ENCODE results near the gene THAP10. TPM values are rescaled to one million over a fixed set of nuclear protein-coding genes. Genes with fewer than 3 reads are reported as not detected.

THAP10 gene
- total and polyA plus RNA-seq, 10 donors = 0.41 to 1.4 (median 0.78) TPM

DNA sequence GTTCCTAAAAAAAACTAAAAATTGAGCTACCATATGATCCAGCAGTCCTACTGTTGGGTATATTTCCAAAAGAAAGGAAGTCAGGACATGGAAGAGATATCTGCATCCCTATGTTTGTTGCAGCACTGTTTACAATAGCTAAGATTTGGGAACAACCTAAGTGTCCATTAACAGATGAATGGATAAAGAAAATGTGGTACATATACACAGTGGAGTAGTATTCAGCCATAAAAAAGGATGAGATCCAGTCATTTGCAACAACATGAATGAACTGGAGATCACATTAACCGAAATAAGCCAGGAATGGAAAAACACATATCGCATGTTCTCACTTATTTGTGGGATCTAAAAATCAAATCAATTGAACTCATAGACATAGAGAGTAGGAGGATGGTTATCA is 29.9 kb upstream of the THAP10 start:
- no peaks in the 10 kb centered on the region for H3K36me3 ChIP-seq
- DNase-seq = no peak
- H3K4me1 ChIP-seq = no peaks in the 10 kb centered on the region
- intact Hi-C loops (cut with DNase I; ENCODE audit: low total_unique reads) = no loop called here
- no peaks in the 10 kb centered on the region for H3K27me3 ChIP-seq (replicated peaks in 1 of 7)
- 91 to 99% (median 95%) methylated on average over 2 of the region's 2 CpGs for WGBS, 5 donors
- no peak for TF ChIP-seq POLR2A (IDR thresholded peaks at IDR 0.05)
- TF ChIP-seq, protein P1, sequence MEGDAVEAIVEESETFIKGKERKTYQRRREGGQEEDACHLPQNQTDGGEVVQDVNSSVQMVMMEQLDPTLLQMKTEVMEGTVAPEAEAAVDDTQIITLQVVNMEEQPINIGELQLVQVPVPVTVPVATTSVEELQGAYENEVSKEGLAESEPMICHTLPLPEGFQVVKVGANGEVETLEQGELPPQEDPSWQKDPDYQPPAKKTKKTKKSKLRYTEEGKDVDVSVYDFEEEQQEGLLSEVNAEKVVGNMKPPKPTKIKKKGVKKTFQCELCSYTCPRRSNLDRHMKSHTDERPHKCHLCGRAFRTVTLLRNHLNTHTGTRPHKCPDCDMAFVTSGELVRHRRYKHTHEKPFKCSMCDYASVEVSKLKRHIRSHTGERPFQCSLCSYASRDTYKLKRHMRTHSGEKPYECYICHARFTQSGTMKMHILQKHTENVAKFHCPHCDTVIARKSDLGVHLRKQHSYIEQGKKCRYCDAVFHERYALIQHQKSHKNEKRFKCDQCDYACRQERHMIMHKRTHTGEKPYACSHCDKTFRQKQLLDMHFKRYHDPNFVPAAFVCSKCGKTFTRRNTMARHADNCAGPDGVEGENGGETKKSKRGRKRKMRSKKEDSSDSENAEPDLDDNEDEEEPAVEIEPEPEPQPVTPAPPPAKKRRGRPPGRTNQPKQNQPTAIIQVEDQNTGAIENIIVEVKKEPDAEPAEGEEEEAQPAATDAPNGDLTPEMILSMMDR (IDR thresholded peaks at IDR 0.05 in 8 of 11, conservative IDR thresholded peaks at IDR 0.05 in 3 of 11) = no peak
- no peak overlapping the region for H3K4me3 ChIP-seq
- H3K9me3 ChIP-seq = peaks cover 0 to 10% (median 3%) of the 10 kb centered on the region in 8 donors
- H3K27ac ChIP-seq = no peak overlapping the region

DNA sequence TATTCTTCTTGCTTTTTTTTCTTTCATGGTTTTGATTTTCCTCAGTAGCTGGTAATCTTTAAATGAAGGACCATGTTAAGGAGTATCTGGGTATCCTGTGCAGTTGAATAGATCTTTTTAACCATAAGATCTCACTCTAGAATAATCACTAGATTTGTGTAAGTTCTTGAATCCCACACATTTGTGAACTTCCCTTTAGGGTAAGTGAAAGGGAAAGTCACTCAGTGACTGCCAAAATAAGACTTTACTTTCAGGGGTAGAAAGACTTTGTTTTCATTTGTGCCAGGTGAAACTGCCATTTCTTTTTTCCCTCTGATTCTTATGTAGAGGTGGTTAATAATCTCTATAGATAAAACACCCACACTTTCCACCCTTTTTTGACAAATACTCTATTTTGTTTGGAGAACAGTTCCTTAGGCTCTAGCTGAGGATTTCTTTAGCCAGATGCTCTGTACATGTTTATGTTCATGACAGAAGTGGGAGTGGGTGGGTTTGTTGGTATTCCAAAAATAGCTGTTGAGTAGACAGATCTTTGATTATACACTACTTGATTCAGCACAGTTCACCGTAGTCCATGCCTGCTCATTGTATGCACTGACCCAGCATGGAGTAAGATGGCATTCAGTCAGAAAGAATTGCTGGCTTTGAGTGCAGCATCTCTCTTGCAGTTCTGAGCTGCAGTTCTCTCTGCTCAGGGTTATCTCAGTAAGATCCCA is 28.9 kb upstream of the THAP10 start:
- Histone ChIP-seq H3K27me3 (replicated peaks in 1 of 7) (no peaks in the 10 kb centered on the region), H3K36me3 (no peaks in the 10 kb centered on the region), H3K27ac (no peak overlapping the region), H3K4me1 (no peaks in the 10 kb centered on the region), H3K9me3 (peaks cover 0 to 15% (median 4%) of the 10 kb centered on the region in 8 donors), H3K4me3 (no peak overlapping the region)
- 36 to 60% (median 51%) methylated on average over 1 of the region's 1 CpG for WGBS, 5 donors
- no peak for DNase-seq
- intact Hi-C loops (cut with DNase I; ENCODE audit: low total_unique reads) = no loop called here
- TF ChIP-seq, protein P1 (IDR thresholded peaks at IDR 0.05 in 8 of 11, conservative IDR thresholded peaks at IDR 0.05 in 3 of 11) = no peak
- TF ChIP-seq POLR2A (IDR thresholded peaks at IDR 0.05) = no peak
- TF ChIP-seq POLR2AphosphoS5 (IDR thresholded peaks at IDR 0.05) = no peak

DNA sequence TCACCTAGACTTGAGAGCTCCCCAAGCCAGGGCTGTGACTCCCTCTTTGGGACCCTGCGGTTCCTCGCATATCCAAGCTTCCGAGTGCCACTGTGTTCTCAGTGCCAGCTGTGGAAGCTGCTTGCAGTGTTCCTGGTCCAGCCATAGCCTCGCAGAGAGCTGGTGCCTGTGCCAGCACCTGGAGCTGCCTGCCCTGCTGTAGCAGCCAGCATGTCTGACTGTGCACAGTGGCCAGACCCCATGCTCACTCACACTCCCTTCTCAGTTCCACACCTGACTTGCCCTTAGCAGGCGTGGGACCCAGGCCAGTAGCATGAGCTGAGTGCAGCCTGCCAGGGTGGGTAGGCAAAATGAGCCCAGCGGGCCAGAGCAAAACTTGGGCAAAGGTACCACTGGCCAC is 25.7 kb upstream of the THAP10 start:
- H3K27me3 ChIP-seq (replicated peaks in 1 of 7) = no peaks in the 10 kb centered on the region
- H3K4me3 ChIP-seq = no peak overlapping the region
- H3K9me3 ChIP-seq = peaks cover 0 to 15% (median 4%) of the 10 kb centered on the region in 8 donors
- intact Hi-C loops (cut with DNase I; ENCODE audit: low total_unique reads) = no loop called here
- no peak for TF ChIP-seq POLR2AphosphoS5 (IDR thresholded peaks at IDR 0.05)
- no peak for TF ChIP-seq POLR2A (IDR thresholded peaks at IDR 0.05)
- TF ChIP-seq, protein P1 (IDR thresholded peaks at IDR 0.05 in 8 of 11, conservative IDR thresholded peaks at IDR 0.05 in 3 of 11) = no peak
- H3K27ac ChIP-seq = no peak overlapping the region
- WGBS, 5 donors = 84 to 94% (median 91%) methylated on average over 6 of the region's 6 CpGs
- H3K36me3 ChIP-seq = no peaks in the 10 kb centered on the region
- H3K4me1 ChIP-seq = no peaks in the 10 kb centered on the region
- DNase-seq = no peak

DNA sequence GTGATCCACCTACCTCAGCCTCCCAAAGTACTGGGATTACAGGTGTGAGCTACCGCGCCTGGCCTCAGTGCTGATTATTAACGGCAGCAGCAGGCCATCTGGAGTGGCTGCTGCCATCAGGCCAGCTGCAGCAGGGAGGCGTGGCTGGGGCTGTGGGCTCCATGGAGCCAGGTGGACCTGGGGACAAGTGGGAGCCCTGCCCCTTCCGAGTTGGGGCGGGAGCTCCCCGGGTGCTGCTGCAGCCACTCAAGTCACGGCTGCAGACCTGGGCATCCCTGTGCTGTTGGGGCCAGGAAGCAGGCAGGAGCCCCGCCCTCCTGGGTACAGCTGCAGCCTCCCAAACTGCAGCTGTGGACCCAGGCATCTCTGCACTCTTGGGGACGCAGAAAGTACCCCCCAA is 24.3 kb upstream of the THAP10 start:
- DNase-seq = no peak
- no peak for TF ChIP-seq POLR2A (IDR thresholded peaks at IDR 0.05)
- TF ChIP-seq, protein P1 (IDR thresholded peaks at IDR 0.05 in 8 of 11, conservative IDR thresholded peaks at IDR 0.05 in 3 of 11) = no peak
- no peak for TF ChIP-seq POLR2AphosphoS5 (IDR thresholded peaks at IDR 0.05)
- Histone ChIP-seq H3K4me3 (no peak overlapping the region), H3K36me3 (no peaks in the 10 kb centered on the region), H3K9me3 (peaks cover 0 to 15% (median 4%) of the 10 kb centered on the region in 8 donors), H3K27me3 (replicated peaks in 1 of 7) (no peaks in the 10 kb centered on the region), H3K4me1 (no peaks in the 10 kb centered on the region), H3K27ac (no peak overlapping the region)
- 85 to 96% (median 91%) methylated on average over 7 to 10 of the region's 10 CpGs for WGBS, 5 donors
- intact Hi-C loops (cut with DNase I; ENCODE audit: low total_unique reads) = no loop called here
